ENCODE results near the gene DCTN1. TPM values are rescaled to one million over a fixed set of nuclear protein-coding genes. Genes with fewer than 3 reads are reported as not detected.

The DCTN1 gene
- total RNA-seq, 6 experiments from 2014 or later, result 222 to 286 (median 236) TPM

- no peak for TF ChIP-seq CTCF (IDR thresholded peaks at IDR 0.05)
- Mint-ChIP-seq H3K27me3 (ENCODE audit: insufficient read depth) (peaks cover 19% of the 10 kb centered on the region), H3K27ac (no peak overlapping the region), H3K9me3 (no peaks in the 10 kb centered on the region), H3K4me1 (ENCODE audit: low read depth) (no peaks in the 10 kb centered on the region), H3K4me3 (no peak overlapping the region), H3K36me3 (ENCODE audit: low read depth) (no peaks in the 10 kb centered on the region)
- no peak for DNase-seq
Observed at GRCh38 chr2:74314107-74314506, 66.0 kb downstream of the DCTN1 start.

- no peak for DNase-seq
- Mint-ChIP-seq H3K9me3 (no peaks in the 10 kb centered on the region), H3K4me1 (ENCODE audit: low read depth) (no peaks in the 10 kb centered on the region), H3K27me3 (ENCODE audit: insufficient read depth) (peaks cover 19% of the 10 kb centered on the region), H3K27ac (no peak overlapping the region), H3K36me3 (ENCODE audit: low read depth) (no peaks in the 10 kb centered on the region), H3K4me3 (no peak overlapping the region)
- TF ChIP-seq CTCF (IDR thresholded peaks at IDR 0.05), result no peak
Observed at GRCh38 chr2:74313497-74313896, 66.6 kb downstream of the DCTN1 start.

GRCh38 chr2:74312913-74313312, 67.2 kb downstream of the DCTN1 start:
- H3K27ac Mint-ChIP-seq, result no peak overlapping the region
- DNase-seq, result no peak
- no peak overlapping the region for H3K4me3 Mint-ChIP-seq
- peaks cover 19% of the 10 kb centered on the region for H3K27me3 Mint-ChIP-seq (ENCODE audit: insufficient read depth)
- no peak for TF ChIP-seq CTCF (IDR thresholded peaks at IDR 0.05)
- no peaks in the 10 kb centered on the region for H3K4me1 Mint-ChIP-seq (ENCODE audit: low read depth)
- H3K36me3 Mint-ChIP-seq (ENCODE audit: low read depth), result no peaks in the 10 kb centered on the region
- H3K9me3 Mint-ChIP-seq, result no peaks in the 10 kb centered on the region

Other genes with a start within 250 kb of the DCTN1 start
- gene BOLA3, start 232.4 kb downstream of the DCTN1 start, total RNA-seq (2021; fragmentation: NEBNext Ultra II Directional; extraction: Animal tissue kit (Norgen Biotek cat#: 25700)), result 10 to 100 TPM; 71.6 to 92.5 (median 80.8) TPM
- 100 to 1,000 TPM in 5 of 6 experiments, 10 to 100 TPM in 1; 95.4 to 121 (median 112) TPM for gene MOB1A, start 201.4 kb downstream of the DCTN1 start, total RNA-seq (2021; fragmentation: NEBNext Ultra II Directional; extraction: Animal tissue kit (Norgen Biotek cat#: 25700))
- 10 to 100 TPM; 75.3 to 99.6 (median 85.1) TPM for gene MTHFD2, start 181.7 kb downstream of the DCTN1 start, total RNA-seq (2021; fragmentation: NEBNext Ultra II Directional; extraction: Animal tissue kit (Norgen Biotek cat#: 25700))
- under 1 TPM in 3 of 6 experiments, not detected in 3; 0.19 to 0.40 (median 0.31) TPM for gene SLC4A5, start 36.9 kb downstream of the DCTN1 start, total RNA-seq (2021; fragmentation: NEBNext Ultra II Directional; extraction: Animal tissue kit (Norgen Biotek cat#: 25700))
- gene C2orf81, start 41.3 kb upstream of the DCTN1 start, total RNA-seq (2021; fragmentation: NEBNext Ultra II Directional; extraction: Animal tissue kit (Norgen Biotek cat#: 25700)), result 1 to 10 TPM in 5 of 6 experiments, under 1 TPM in 1; 0.53 to 2.3 (median 1.4) TPM
- gene WDR54, start 41.4 kb upstream of the DCTN1 start, total RNA-seq (2021; fragmentation: NEBNext Ultra II Directional; extraction: Animal tissue kit (Norgen Biotek cat#: 25700)), result 10 to 100 TPM; 30.7 to 37.7 (median 33.4) TPM
- 10 to 100 TPM; 12.7 to 14.8 (median 13.6) TPM for gene RTKN, start 61.6 kb upstream of the DCTN1 start, total RNA-seq (2021; fragmentation: NEBNext Ultra II Directional; extraction: Animal tissue kit (Norgen Biotek cat#: 25700))
- gene INO80B, start 74.8 kb upstream of the DCTN1 start, total RNA-seq (2021; fragmentation: NEBNext Ultra II Directional; extraction: Animal tissue kit (Norgen Biotek cat#: 25700)), result 10 to 100 TPM; 18.4 to 26.9 (median 21.4) TPM
- gene WBP1, start 78.1 kb upstream of the DCTN1 start, total RNA-seq (2021; fragmentation: NEBNext Ultra II Directional; extraction: Animal tissue kit (Norgen Biotek cat#: 25700)), result 10 to 100 TPM; 51.0 to 73.1 (median 56.7) TPM
- 10 to 100 TPM; 51.4 to 68.9 (median 62.5) TPM for gene MOGS, start 85.1 kb upstream of the DCTN1 start, total RNA-seq (2021; fragmentation: NEBNext Ultra II Directional; extraction: Animal tissue kit (Norgen Biotek cat#: 25700))
- gene MRPL53, start 92.4 kb upstream of the DCTN1 start, total RNA-seq (2021; fragmentation: NEBNext Ultra II Directional; extraction: Animal tissue kit (Norgen Biotek cat#: 25700)), result 100 to 1,000 TPM in 2 of 6 experiments, 10 to 100 TPM in 4; 74.5 to 120 (median 97.7) TPM
- 10 to 100 TPM in 4 of 6 experiments, 1 to 10 TPM in 2; 8.5 to 11.1 (median 10.2) TPM for gene CCDC142, start 102.7 kb upstream of the DCTN1 start, total RNA-seq (2021; fragmentation: NEBNext Ultra II Directional; extraction: Animal tissue kit (Norgen Biotek cat#: 25700))
- gene TTC31, start 102.8 kb upstream of the DCTN1 start, total RNA-seq (2021; fragmentation: NEBNext Ultra II Directional; extraction: Animal tissue kit (Norgen Biotek cat#: 25700)), result 10 to 100 TPM; 14.3 to 17.4 (median 16.7) TPM
- gene LBX2, start 119.3 kb upstream of the DCTN1 start, total RNA-seq (2021; fragmentation: NEBNext Ultra II Directional; extraction: Animal tissue kit (Norgen Biotek cat#: 25700)), result 1 to 10 TPM in 3 of 6 experiments, under 1 TPM in 3; 0.21 to 1.8 (median 1.2) TPM
- gene PCGF1, start 127.4 kb upstream of the DCTN1 start, total RNA-seq (2021; fragmentation: NEBNext Ultra II Directional; extraction: Animal tissue kit (Norgen Biotek cat#: 25700)), result 10 to 100 TPM; 26.0 to 33.8 (median 29.3) TPM
- under 1 TPM; 0.17 to 0.31 (median 0.21) TPM for gene TLX2, start 134.1 kb upstream of the DCTN1 start, total RNA-seq (2021; fragmentation: NEBNext Ultra II Directional; extraction: Animal tissue kit (Norgen Biotek cat#: 25700))
- under 1 TPM in 2 of 6 experiments, not detected in 4; 0.14 to 0.40 TPM for gene DQX1, start 145.9 kb upstream of the DCTN1 start, total RNA-seq (2021; fragmentation: NEBNext Ultra II Directional; extraction: Animal tissue kit (Norgen Biotek cat#: 25700))
- gene AUP1, start 149.4 kb upstream of the DCTN1 start, total RNA-seq (2021; fragmentation: NEBNext Ultra II Directional; extraction: Animal tissue kit (Norgen Biotek cat#: 25700)), result 100 to 1,000 TPM in 2 of 6 experiments, 10 to 100 TPM in 4; 81.0 to 119 (median 94.6) TPM
- 10 to 100 TPM; 29.7 to 43.3 (median 33.6) TPM for gene HTRA2, start 149.6 kb upstream of the DCTN1 start, total RNA-seq (2021; fragmentation: NEBNext Ultra II Directional; extraction: Animal tissue kit (Norgen Biotek cat#: 25700))
- 10 to 100 TPM; 59.4 to 76.5 (median 64.1) TPM for gene LOXL3, start 173.6 kb upstream of the DCTN1 start, total RNA-seq (2021; fragmentation: NEBNext Ultra II Directional; extraction: Animal tissue kit (Norgen Biotek cat#: 25700))
- gene DOK1, start 174.4 kb upstream of the DCTN1 start, total RNA-seq (2021; fragmentation: NEBNext Ultra II Directional; extraction: Animal tissue kit (Norgen Biotek cat#: 25700)), result 10 to 100 TPM; 17.3 to 38.4 (median 31.5) TPM

Measured in HFFc6 (cell line).